H1 (cell line): ENCODE measurements around the gene CASD1. TPM values are rescaled to one million over a fixed set of nuclear protein-coding genes. Genes with fewer than 3 reads are reported as not detected.

ENCODE experiments used
- CTCF ChIA-PET: fragments of 300-600 bp; sonication (Branson Sonifier 250); formaldehyde crosslinking; loops from one replicate; lab custom pipeline; 2021; ENCODE audit not compliant: partially characterized antibody; lab: Charles Lee
- POLR2A ChIA-PET: fragments of 300-600 bp; sonication (Branson Sonifier 250); formaldehyde crosslinking; loops from one replicate; lab custom pipeline; 2021; ENCODE audit warnings: inconsistent platforms; ENCODE audit not compliant: partially characterized antibody; lab: Charles Lee
- DNase-seq, 2 experiments: peaks; one replicate each; pipeline versions ENCODE4 v3.0.0 to v3.0.0-alpha.2; 2010 to 2022; ENCODE audit warnings: low spot score in 2 of 2, low read depth in 1 of 2, mixed read lengths in 1 of 2
- FAIRE-seq: peaks from 2 replicates; lab custom pipeline; 2011; peaks lifted over from hg19 to GRCh38; lab: Jason Lieb, UNC
- H2AFZ ChIP-seq: 2 replicates; pipeline ENCODE4 v1.8.1; 2012; ENCODE audit warnings: low read length, inconsistent platforms
- H2AK5ac ChIP-seq: 2 replicates; pipeline ENCODE4 v1.6.1; 2013; ENCODE audit warnings: low read depth, low read length
- H2BK120ac ChIP-seq: replicated peaks from 2 replicates; pipeline ENCODE3; 2013; ENCODE audit warnings: low read depth, low read length, inconsistent platforms
- H2BK12ac ChIP-seq: 2 replicates; pipeline ENCODE4 v1.6.1; 2013; ENCODE audit warnings: low read depth, low read length
- H2BK15ac ChIP-seq: 2 replicates; pipeline ENCODE4 v1.6.1; 2013; ENCODE audit warnings: low read length
- H2BK20ac ChIP-seq: 2 replicates; pipeline ENCODE4 v1.6.1; 2013; ENCODE audit warnings: low read length
- H2BK5ac ChIP-seq: 2 replicates; pipeline ENCODE4 v1.6.1; 2013; ENCODE audit warnings: low read depth, low read length
- H3K14ac ChIP-seq: 2 replicates; pipeline ENCODE4 v1.6.1; 2013; ENCODE audit warnings: inconsistent platforms; ENCODE audit not compliant: insufficient read length
- H3K18ac ChIP-seq: 2 replicates; pipeline ENCODE4 v1.6.1; 2013; ENCODE audit warnings: low read length; ENCODE audit errors: extremely low read depth
- H3K23ac ChIP-seq: 2 replicates; pipeline ENCODE4 v1.6.1; 2013; ENCODE audit warnings: inconsistent platforms; ENCODE audit not compliant: insufficient read length
- H3K23me2 ChIP-seq: 2 replicates; pipeline ENCODE4 v1.6.1; 2013; ENCODE audit warnings: low read depth, low read length
- H3K27ac ChIP-seq: 2 replicates; pipeline ENCODE4 v1.6.1; 2011; ENCODE audit warnings: low read depth, low read length, inconsistent platforms
- H3K27me3 ChIP-seq, 4 experiments: replicated peaks in 1 of 4; 1 replicate in 1 of 4; 2 replicates in 3 of 4; pipeline versions ENCODE4 v1.6.1 to v1.8.1; 2011 to 2013; ENCODE audit warnings: low read length in 3 of 4, mild to moderate bottlenecking in 3 of 4, inconsistent platforms in 2 of 4, mixed read lengths in 2 of 4, moderate library complexity in 1 of 4; ENCODE audit not compliant: control insufficient read depth in 3 of 4, insufficient read depth in 3 of 4; ENCODE audit errors: extremely low read depth in 1 of 4
- H3K36me3 ChIP-seq, 4 experiments: 2 replicates each; pipeline versions ENCODE4 v1.6.1 to v1.8.1; 2011 to 2013; ENCODE audit warnings: mild to moderate bottlenecking in 4 of 4, low read length in 3 of 4, moderate library complexity in 2 of 4, control low read depth in 1 of 4, inconsistent platforms in 1 of 4; ENCODE audit not compliant: insufficient read depth in 4 of 4, control insufficient read depth in 2 of 4
- H3K4ac ChIP-seq: replicated peaks from 2 replicates; pipeline ENCODE3; 2013; ENCODE audit warnings: low read length, low read depth, mixed read lengths, inconsistent platforms; ENCODE audit not compliant: insufficient read length
- H3K4me1 ChIP-seq, 4 experiments: replicated peaks in 1 of 4; 1 replicate in 1 of 4; 2 replicates in 3 of 4; pipeline versions ENCODE4 v1.6.1 to v1.8.1; 2011 to 2013; ENCODE audit warnings: low read length in 3 of 4, inconsistent platforms in 2 of 4, mixed read lengths in 1 of 4; ENCODE audit not compliant: insufficient read depth in 4 of 4, control insufficient read depth in 3 of 4
- H3K4me2 ChIP-seq, 2 experiments: 2 replicates each; pipeline versions ENCODE4 v1.6.1 to v1.8.1; 2011 to 2013; ENCODE audit warnings: low read depth in 2 of 2, low read length in 2 of 2, control low read depth in 1 of 2, inconsistent platforms in 1 of 2, mild to moderate bottlenecking in 1 of 2; ENCODE audit not compliant: insufficient read depth in 1 of 2
- H3K4me3 ChIP-seq, 4 experiments: fragments of 200-600, 300-600 bp in 1 of 4; sonication (generic), shearing (Covaris generic), sonication (Bioruptor Twin) in 1 of 4; 2 replicates each; pipeline versions ENCODE4 v1.5.1 to v1.8.1; 2011 to 2016; ENCODE audit warnings: low read length in 4 of 4, low read depth in 3 of 4, control low read depth in 2 of 4, inconsistent platforms in 2 of 4, mild to moderate bottlenecking in 2 of 4, mixed read lengths in 1 of 4, moderate library complexity in 1 of 4; ENCODE audit not compliant: insufficient read depth in 2 of 4; ENCODE audit errors: extremely low read depth in 1 of 4
- H3K56ac ChIP-seq: replicated peaks from 2 replicates; pipeline ENCODE3; 2013; ENCODE audit warnings: low read depth, mild to moderate bottlenecking, mixed read lengths, low read length, inconsistent platforms; ENCODE audit not compliant: insufficient read length
- H3K79me1 ChIP-seq: 2 replicates; pipeline ENCODE4 v1.6.1; 2013; ENCODE audit warnings: low read depth, low read length, control low read depth
- H3K79me2 ChIP-seq, 2 experiments: 2 replicates each; pipeline versions ENCODE4 v1.6.1 to v1.8.1; 2012 to 2013; ENCODE audit warnings: low read length in 2 of 2, mild to moderate bottlenecking in 2 of 2, inconsistent platforms in 1 of 2; ENCODE audit not compliant: insufficient read depth in 2 of 2, control insufficient read depth in 1 of 2
- H3K9ac ChIP-seq, 4 experiments: replicated peaks in 1 of 4; 1 replicate in 1 of 4; 2 replicates in 3 of 4; pipeline versions ENCODE4 v1.6.1 to v1.8.1; 2011 to 2013; ENCODE audit warnings: low read depth in 3 of 4, low read length in 3 of 4, control low read depth in 2 of 4, mild to moderate bottlenecking in 2 of 4, moderate library complexity in 2 of 4, inconsistent platforms in 1 of 4; ENCODE audit errors: extremely low read depth in 1 of 4
- H3K9me3 ChIP-seq, 2 experiments: 2 replicates each; pipeline versions ENCODE4 v1.6.1 to v1.8.1; 2012 to 2013; ENCODE audit warnings: mild to moderate bottlenecking in 2 of 2, moderate library complexity in 2 of 2, control low read depth in 1 of 2, inconsistent platforms in 1 of 2, low read depth in 1 of 2, low read length in 1 of 2, mixed read lengths in 1 of 2; ENCODE audit not compliant: insufficient read depth in 2 of 2
- H4K20me1 ChIP-seq, 2 experiments: replicated peaks in 1 of 2; 2 replicates each; pipeline versions ENCODE3 to v1.8.1; 2011 to 2013; ENCODE audit warnings: inconsistent platforms in 2 of 2, low read length in 2 of 2, mild to moderate bottlenecking in 1 of 2; ENCODE audit not compliant: insufficient read depth in 2 of 2, control insufficient read depth in 1 of 2
- H4K5ac ChIP-seq: 2 replicates; pipeline ENCODE4 v1.6.1; 2013; ENCODE audit warnings: low read length, low read depth, mixed read lengths, inconsistent platforms; ENCODE audit not compliant: insufficient read length
- H4K8ac ChIP-seq: 2 replicates; pipeline ENCODE4 v1.8.0; 2013; ENCODE audit warnings: mild to moderate bottlenecking, moderate library complexity, low read length, inconsistent platforms; ENCODE audit not compliant: insufficient read depth; ENCODE audit errors: extremely low read depth
- H4K91ac ChIP-seq: replicated peaks from 2 replicates; pipeline ENCODE3; 2013; ENCODE audit warnings: low read length, mixed read lengths, inconsistent platforms; ENCODE audit not compliant: insufficient read length
- CTCF ChIP-seq, 3 experiments: IDR thresholded peaks; 1 replicate in 2 of 3; 2 replicates in 1 of 3; pipeline versions ENCODE4 v1.5.1 to v1.6.1; 2011; ENCODE audit warnings: low read length in 3 of 3, mild to moderate bottlenecking in 3 of 3, inconsistent platforms in 2 of 3, low read depth in 1 of 3, moderate library complexity in 1 of 3; ENCODE audit not compliant: insufficient read depth in 1 of 3; ENCODE audit errors: control extremely low read depth in 1 of 3
- GTF2F1 ChIP-seq: IDR thresholded peaks from 2 replicates; pipeline ENCODE4 v1.6.1; 2012; ENCODE audit warnings: low read depth, low read length, improper control_type of control experiment, borderline replicate concordance
- MAX ChIP-seq: IDR thresholded peaks from 2 replicates; pipeline ENCODE4 v1.6.1; 2012; ENCODE audit warnings: inconsistent platforms
- POLR2AphosphoS5 ChIP-seq: IDR thresholded peaks from 2 replicates; pipeline ENCODE4 v1.6.1; 2011; ENCODE audit warnings: low read depth, low read length
- SRF ChIP-seq: IDR thresholded peaks from 2 replicates; pipeline ENCODE4 v1.6.1; 2011; ENCODE audit warnings: mild to moderate bottlenecking, low read depth, low read length, moderate library complexity
- TAF7 ChIP-seq: optimal IDR thresholded peaks from 2 replicates; pipeline ENCODE3; 2011; ENCODE audit warnings: low read depth, mild to moderate bottlenecking, inconsistent platforms, low read length, moderate library complexity, borderline replicate concordance
- TBP ChIP-seq: IDR thresholded peaks from 2 replicates; pipeline ENCODE4 v1.6.1; 2011; ENCODE audit warnings: low read depth, low read length, improper control_type of control experiment
- WGBS, 2 experiments: shearing (Covaris generic) in 1 of 2; methylation state at CpG; one replicate each; pipeline versions ENCODE4 v1.1.6 to v1.1.7; 2013 to 2015; ENCODE audit warnings: low lambda C conversion rate in 2 of 2, mixed read lengths in 2 of 2, inconsistent platforms in 1 of 2, low coverage in 1 of 2, missing lambda C conversion rate in 1 of 2; ENCODE audit not compliant: insufficient replicate concordance in 2 of 2, insufficient coverage in 1 of 2, insufficient read length in 1 of 2; ENCODE audit errors: extremely low coverage in 1 of 2, missing lambda C conversion rate in 1 of 2; 5-methylcytosine and 5-hydroxymethylcytosine counted together
- polyA plus RNA-seq, 7 experiments: library from polyadenylated mRNA; depleted of rRNA in 3 of 7; stranded (reverse) in 5 of 7; unstranded in 2 of 7; fragments of >200 nt in 5 of 7; fragments of 200-250 nt in 2 of 7; gene quantifications; 1 replicate in 5 of 7; 2 replicates in 1 of 7; 4 replicates in 1 of 7; pipeline versions ENCODE4 v1.2.1 to v1.2.3, GENCODE V29; 2011 to 2013; ENCODE audit warnings: missing spikeins in 2 of 7, mixed read lengths in 2 of 7
- total RNA-seq: library from RNA; stranded (reverse); fragmentation: NEBNext Ultra II Directional; extraction: Animal tissue kit (Norgen Biotek cat#: 25700); gene quantifications from 2 replicates; pipeline ENCODE4 v1.2.1, GENCODE V29; 2021
- TF ChIP-seq, protein P1 (sequence below): IDR thresholded peaks from 2 replicates; pipeline ENCODE4 v1.6.1; 2012; ENCODE audit warnings: inconsistent platforms

The CASD1 gene
- total and polyA plus RNA-seq, 2 of the 8 experiments (the other 6 are each of a cell fraction or from before 2014, with no cell fraction given) = 14.2 to 18.8 TPM

GRCh38 chr7:94590526-94591162, 81.0 kb downstream of the CASD1 start:
- Histone ChIP-seq H3K4me2 (no peak overlapping the region), H2BK15ac (no peak overlapping the region), H2BK5ac (no peak overlapping the region), H3K4me3 (no peak overlapping the region), H3K23me2 (no peaks in the 10 kb centered on the region), H2AK5ac (no peak overlapping the region), H3K27ac (no peak overlapping the region), H2BK120ac (no peak overlapping the region), H4K20me1 (no peaks in the 10 kb centered on the region), H3K79me1 (no peaks in the 10 kb centered on the region), H4K8ac (no peak overlapping the region), H3K56ac (no peak overlapping the region), H2BK20ac (no peak overlapping the region), H2BK12ac (no peak overlapping the region), H3K4me1 (peaks cover 0 to 3% (median 0%) of the 10 kb centered on the region in 4 experiments; a peak in 1 of 7 replicates), H3K79me2 (no peaks in the 10 kb centered on the region), H3K9ac (no peak overlapping the region), H2AFZ (no peak overlapping the region), H3K23ac (no peak overlapping the region), H3K36me3 (peaks cover 0 to 3% (median 0%) of the 10 kb centered on the region in 4 experiments; a peak in 1 of 8 replicates), H3K14ac (no peak overlapping the region), H3K18ac (no peak overlapping the region), H3K4ac (no peak overlapping the region), H4K5ac (no peak overlapping the region), H3K9me3 (0 out of 4 replicates have a peak, but pooled peaks cover 3% of the 10 kb centered on the region in 2 experiments), H3K27me3 (no peaks in the 10 kb centered on the region), H4K91ac (no peak overlapping the region)
- ChIA-PET CTCF (interaction anchor here (0.5 to 1.2 kb wide), 3 partner anchors 84 to 1257 kb away, joined by 3 read pairs; no protein-coding TSS in a partner anchor), POLR2A (no interaction called here)
- DNase-seq (no peak), FAIRE-seq (no peak)
- WGBS, 2 experiments = 86% methylated on average over 4 of the region's 4 CpGs; no CpG with 5 or more reads in 1 of the 2 experiments
- TF ChIP-seq POLR2AphosphoS5 (no peak), SRF (no peak), TBP (no peak), GTF2F1 (no peak), TAF7 (no peak), CTCF (IDR thresholded peaks at IDR 0.05; ENCODE audit: control extremely low read depth in 1 of 3, insufficient read depth in 1 of 3, low read depth in 1 of 3, low read length in 3 of 3) (no peak), MAX (no peak)
- TF ChIP-seq, protein P1, sequence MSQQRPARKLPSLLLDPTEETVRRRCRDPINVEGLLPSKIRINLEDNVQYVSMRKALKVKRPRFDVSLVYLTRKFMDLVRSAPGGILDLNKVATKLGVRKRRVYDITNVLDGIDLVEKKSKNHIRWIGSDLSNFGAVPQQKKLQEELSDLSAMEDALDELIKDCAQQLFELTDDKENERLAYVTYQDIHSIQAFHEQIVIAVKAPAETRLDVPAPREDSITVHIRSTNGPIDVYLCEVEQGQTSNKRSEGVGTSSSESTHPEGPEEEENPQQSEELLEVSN = no peak
